Upper lobe of left lung (tissue), 6 donors: Measurements from ENCODE around the gene MGAT4B. TPM values are rescaled to one million over a fixed set of nuclear protein-coding genes. Genes with fewer than 3 reads are reported as not detected.

Experiments used
- ATAC-seq, 2 donors: fragments of 200-7000 bp; cut with Tn5 transposase; one replicate each; pipeline ENCODE4 v1.9.1; 2022; ENCODE audit warnings: mild to moderate bottlenecking in 2 of 2, moderate library complexity in 2 of 2; ENCODE audit not compliant: low FRiP score in 2 of 2
- DNase-seq, 2 donors: peaks; one replicate each; pipeline ENCODE4 v3.0.0-alpha.2; 2019 to 2020
- H3K27ac ChIP-seq, 4 donors: fragments of 200-600 bp; sonication (generic); one replicate each; pipeline ENCODE4 v1.5.1; 2016 to 2019
- H3K27me3 ChIP-seq, 4 donors: fragments of 200-600 bp; sonication (generic); one replicate each; pipeline ENCODE4 v1.5.1; 2017 to 2019
- H3K36me3 ChIP-seq, 4 donors: fragments of 200-600 bp; sonication (generic); one replicate each; pipeline ENCODE4 v1.5.1; 2016 to 2019
- H3K4me1 ChIP-seq, 4 donors: fragments of 200-600 bp; sonication (generic); one replicate each; pipeline ENCODE4 v1.5.1; 2018 to 2019
- H3K4me3 ChIP-seq, 4 donors: fragments of 200-600 bp; sonication (generic); one replicate each; pipeline ENCODE4 v1.5.1; 2017 to 2019; ENCODE audit warnings: mild to moderate bottlenecking in 2 of 4, moderate library complexity in 1 of 4
- H3K9me3 ChIP-seq, 4 donors: fragments of 200-600 bp; sonication (generic); one replicate each; pipeline ENCODE4 v1.5.1; 2018 to 2019
- EP300 ChIP-seq, 4 donors: sonication (generic); formaldehyde crosslinking; IDR thresholded peaks; one replicate each; pipeline ENCODE4 v1.5.1; 2017; ENCODE audit warnings: antibody characterized with exemption in 4 of 4, control low read depth in 2 of 4
- POLR2A ChIP-seq, 4 donors: fragments of 450-650 bp; IDR thresholded peaks; one replicate each; pipeline ENCODE4 v1.5.1; 2016 to 2017; ENCODE audit warnings: antibody characterized with exemption in 4 of 4, mild to moderate bottlenecking in 2 of 4
- POLR2AphosphoS5 ChIP-seq, 2 donors: sonication (generic); formaldehyde crosslinking; IDR thresholded peaks; one replicate each; pipeline ENCODE4 v1.5.1; 2017; ENCODE audit warnings: antibody characterized with exemption in 2 of 2
- WGBS, 2 donors: methylation state at CpG; one replicate each; pipeline ENCODE4 v1.1.5; 2017 to 2018; 5-methylcytosine and 5-hydroxymethylcytosine counted together
- total RNA-seq, 6 donors: library from RNA; depleted of rRNA in 4 of 6; stranded (reverse); fragments of >200 nt in 4 of 6; gene quantifications; one replicate each; pipeline versions ENCODE4 v1.1.0 to v1.2.1, GENCODE V29; 2016 to 2021
- TF ChIP-seq, protein P1 (sequence below), 6 experiments: fragments of 450-650 bp in 4 of 6; fragments of 200-600 bp in 2 of 6; sonication (generic) in 2 of 6; IDR thresholded peaks; one replicate each; pipeline ENCODE4 v1.5.1; 2016 to 2019; ENCODE audit warnings: antibody characterized with exemption in 6 of 6
- donor health status: DM: no; HTN: no; CAD: no; lungs with moderate emphysema.
- donor health status: DM: no; HTN: yes; CAD: no; lungs with severe emphysema.

Gene MGAT4B
- total RNA-seq, 6 donors from 2014 or later, result 107 to 266 (median 158) TPM

DNA sequence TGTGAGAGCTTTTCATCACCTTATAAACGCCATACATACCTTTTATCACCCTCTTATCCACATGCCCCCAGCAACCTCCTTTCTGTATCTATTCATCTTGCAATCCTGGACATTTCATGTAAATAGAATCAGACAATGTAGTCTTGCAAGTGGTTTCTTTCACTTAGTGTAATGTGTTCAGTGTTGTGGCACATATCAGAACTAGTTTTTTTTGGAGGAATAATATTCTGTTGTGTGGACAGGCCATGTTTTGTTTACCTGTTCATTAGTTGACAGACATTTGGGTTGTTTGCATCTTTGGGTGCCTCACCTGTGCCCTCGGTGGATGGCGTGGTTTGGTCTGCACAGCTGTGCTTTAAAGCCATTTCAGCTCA is 15.4 kb upstream of the MGAT4B start:
- peaks cover 35 to 53% (median 43%) of the 10 kb centered on the region in 4 donors for H3K36me3 ChIP-seq
- H3K27ac ChIP-seq, result peak overlapping the region; percentile 98 to 100 (median 99)
- H3K4me3 ChIP-seq, result peak overlapping the region; percentile 66 to 99 (median 86)

DNA sequence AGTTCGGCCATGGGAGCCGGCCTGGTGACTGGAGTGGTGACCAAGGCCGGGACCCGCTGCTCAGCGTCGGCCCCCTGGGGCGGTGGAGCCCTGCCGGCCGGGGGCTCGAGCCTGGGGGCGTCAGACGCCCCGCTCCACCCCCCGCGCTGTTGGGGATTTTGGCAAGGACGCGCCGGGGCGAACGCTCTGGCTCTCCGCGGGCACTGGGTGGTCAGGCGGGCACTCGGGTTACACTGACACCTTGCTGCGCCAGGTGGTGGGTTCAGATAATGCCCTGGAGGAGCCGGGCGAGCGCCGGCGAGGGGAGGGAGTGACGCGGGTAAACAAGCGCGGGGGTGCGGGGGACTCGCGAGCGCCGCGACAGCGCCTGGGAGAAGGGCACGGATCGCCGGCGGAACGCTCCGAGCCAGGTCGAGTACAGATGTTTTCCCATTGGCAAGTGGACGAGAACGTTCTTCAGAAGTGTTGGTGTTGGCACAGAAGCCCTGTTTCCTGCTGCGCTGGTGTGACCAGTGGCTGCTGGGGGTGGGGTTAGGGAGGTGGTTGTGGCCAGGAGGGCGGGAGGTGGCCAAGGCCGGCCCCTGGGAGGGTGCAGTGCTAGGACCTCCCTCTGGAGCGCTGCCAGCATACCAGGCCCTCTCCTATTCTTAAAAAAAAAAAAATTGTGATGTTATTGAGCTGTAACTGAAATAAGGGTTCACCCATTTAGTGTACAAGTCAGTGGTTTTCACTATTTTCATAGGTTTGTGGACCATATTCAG is 14.8 kb upstream of the MGAT4B start:
- Histone ChIP-seq H3K27ac (peak overlapping the region; percentile 98 to 100 (median 99)), H3K27me3 (no peaks in the 10 kb centered on the region), H3K9me3 (no peaks in the 10 kb centered on the region), H3K4me1 (peaks cover 58 to 79% (median 69%) of the 10 kb centered on the region in 4 donors), H3K36me3 (peaks cover 30 to 47% (median 37%) of the 10 kb centered on the region in 4 donors), H3K4me3 (peak overlapping the region; percentile 66 to 99 (median 86))
- 0 to 2% methylated on average over 3 to 20 of the region's 54 CpGs for WGBS, 2 donors
- peak; percentile 96 to 98 for DNase-seq
- ATAC-seq, result peak; percentile 87 to 90
- TF ChIP-seq EP300 (IDR thresholded peaks at IDR 0.05) (peak in 1 of 4 donors; percentile 71), POLR2A (IDR thresholded peaks at IDR 0.05) (peak in 3 of 4 donors; percentile 78 to 93 (median 88)), POLR2AphosphoS5 (IDR thresholded peaks at IDR 0.05) (peak; percentile 95 to 99)
- TF ChIP-seq, protein P1, sequence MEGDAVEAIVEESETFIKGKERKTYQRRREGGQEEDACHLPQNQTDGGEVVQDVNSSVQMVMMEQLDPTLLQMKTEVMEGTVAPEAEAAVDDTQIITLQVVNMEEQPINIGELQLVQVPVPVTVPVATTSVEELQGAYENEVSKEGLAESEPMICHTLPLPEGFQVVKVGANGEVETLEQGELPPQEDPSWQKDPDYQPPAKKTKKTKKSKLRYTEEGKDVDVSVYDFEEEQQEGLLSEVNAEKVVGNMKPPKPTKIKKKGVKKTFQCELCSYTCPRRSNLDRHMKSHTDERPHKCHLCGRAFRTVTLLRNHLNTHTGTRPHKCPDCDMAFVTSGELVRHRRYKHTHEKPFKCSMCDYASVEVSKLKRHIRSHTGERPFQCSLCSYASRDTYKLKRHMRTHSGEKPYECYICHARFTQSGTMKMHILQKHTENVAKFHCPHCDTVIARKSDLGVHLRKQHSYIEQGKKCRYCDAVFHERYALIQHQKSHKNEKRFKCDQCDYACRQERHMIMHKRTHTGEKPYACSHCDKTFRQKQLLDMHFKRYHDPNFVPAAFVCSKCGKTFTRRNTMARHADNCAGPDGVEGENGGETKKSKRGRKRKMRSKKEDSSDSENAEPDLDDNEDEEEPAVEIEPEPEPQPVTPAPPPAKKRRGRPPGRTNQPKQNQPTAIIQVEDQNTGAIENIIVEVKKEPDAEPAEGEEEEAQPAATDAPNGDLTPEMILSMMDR (IDR thresholded peaks at IDR 0.05), result peak in 2 of 6 experiments; percentile 30 to 47

More for the DNA sequence above, 15.4 kb upstream of the MGAT4B start:
- Histone ChIP-seq H3K27me3 (no peaks in the 10 kb centered on the region), H3K9me3 (no peaks in the 10 kb centered on the region), H3K4me1 (peaks cover 56 to 78% (median 66%) of the 10 kb centered on the region in 4 donors)
- TF ChIP-seq EP300 (IDR thresholded peaks at IDR 0.05) (no peak), POLR2A (IDR thresholded peaks at IDR 0.05) (no peak), POLR2AphosphoS5 (IDR thresholded peaks at IDR 0.05) (no peak)
- TF ChIP-seq, protein P1 (IDR thresholded peaks at IDR 0.05), result no peak
- WGBS, 2 donors, result 47 to 52% methylated on average over 3 of the region's 3 CpGs
- ATAC-seq, result no peak
- DNase-seq, result no peak

DNA sequence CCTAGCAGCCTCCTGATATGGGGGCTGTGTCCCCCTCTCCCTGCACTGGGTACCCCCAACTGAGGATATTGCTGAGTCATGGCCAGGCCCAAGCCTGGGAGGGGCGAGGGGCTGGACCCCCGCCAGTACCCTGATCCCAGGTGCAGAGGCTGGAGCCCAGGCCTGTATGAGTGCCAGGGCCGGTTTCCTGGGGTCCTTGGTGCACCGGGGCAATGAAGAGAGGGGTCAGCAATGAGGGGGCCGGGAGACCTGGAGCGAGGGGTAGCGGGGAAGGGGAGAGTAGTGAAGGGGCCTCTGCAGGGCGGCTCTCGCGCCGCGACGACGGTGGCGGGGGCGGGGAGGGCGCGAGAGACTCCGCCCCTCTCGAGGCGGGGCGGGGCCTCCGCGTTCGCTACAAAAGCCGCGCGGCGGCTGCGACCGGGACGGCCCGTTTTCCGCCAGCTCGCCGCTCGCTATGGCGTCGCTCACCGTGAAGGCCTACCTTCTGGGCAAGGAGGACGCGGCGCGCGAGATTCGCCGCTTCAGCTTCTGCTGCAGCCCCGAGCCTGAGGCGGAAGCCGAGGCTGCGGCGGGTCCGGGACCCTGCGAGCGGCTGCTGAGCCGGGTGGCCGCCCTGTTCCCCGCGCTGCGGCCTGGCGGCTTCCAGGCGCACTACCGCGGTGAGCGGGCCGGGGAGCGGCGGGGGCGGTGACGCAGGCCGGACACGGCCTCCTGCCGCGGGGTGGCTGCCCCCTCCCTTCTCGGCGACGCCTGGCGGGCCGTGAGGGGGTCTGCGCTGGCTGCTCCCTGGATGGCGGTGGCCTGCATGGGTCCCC is 14.0 kb upstream of the MGAT4B start, which contains the start of gene SQSTM1:
Gene SQSTM1, plus strand, starts transcription at position 423 of the 815 bp plus-strand sequence. Its CDS starts 32 bp downstream, at position 455.
- peaks cover 23 to 40% (median 29%) of the 10 kb centered on the region in 4 donors for H3K36me3 ChIP-seq
- TF ChIP-seq EP300 (IDR thresholded peaks at IDR 0.05) (peak in 1 of 4 donors; percentile 54), POLR2AphosphoS5 (IDR thresholded peaks at IDR 0.05) (peak; percentile 97 to 100), POLR2A (IDR thresholded peaks at IDR 0.05) (peak in 3 of 4 donors; percentile 98 to 100 (median 98))
- TF ChIP-seq, protein P1 (IDR thresholded peaks at IDR 0.05), result peak in 5 of 6 experiments; percentile 24 to 81 (median 47)
- peak; percentile 85 to 98 for DNase-seq
- H3K9me3 ChIP-seq, result no peaks in the 10 kb centered on the region
- ATAC-seq, result peak; percentile 85 to 86
- peak within 1 kb of the TSS; percentile 98 to 100 (median 99) for H3K27ac ChIP-seq
- WGBS, 2 donors, result 1% methylated on average over 52 of the region's 81 CpGs; no CpG with 5 or more reads in 1 of the 2 donors
- peaks cover 59 to 80% (median 70%) of the 10 kb centered on the region in 4 donors for H3K4me1 ChIP-seq
- peak within 1 kb of the TSS; percentile 66 to 99 (median 86) for H3K4me3 ChIP-seq
- H3K27me3 ChIP-seq, result no peaks in the 10 kb centered on the region

DNA sequence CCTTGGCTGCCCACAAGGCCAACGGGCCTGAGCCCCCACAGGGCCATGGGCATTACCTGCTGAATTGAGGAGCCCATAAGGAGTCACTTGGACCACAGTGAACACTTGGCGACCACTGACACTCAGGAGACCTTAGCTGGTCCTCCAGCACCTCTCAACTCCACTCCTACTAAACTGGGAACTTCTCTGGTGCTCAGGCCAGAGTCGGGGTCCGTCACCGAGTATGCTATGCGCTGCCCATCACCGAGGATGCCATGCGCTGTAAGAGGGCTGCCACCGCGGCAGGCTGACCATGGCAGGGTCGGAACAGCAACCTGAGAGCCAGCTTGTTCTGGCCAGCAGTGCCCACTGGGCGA is 13.4 kb upstream of the MGAT4B start:
- Histone ChIP-seq H3K4me1 (peaks cover 59 to 74% (median 69%) of the 10 kb centered on the region in 4 donors), H3K36me3 (peaks cover 18 to 34% (median 24%) of the 10 kb centered on the region in 4 donors), H3K27me3 (no peaks in the 10 kb centered on the region), H3K9me3 (no peaks in the 10 kb centered on the region), H3K4me3 (peak overlapping the region; percentile 52 to 99 (median 78)), H3K27ac (peak overlapping the region; percentile 98 to 100 (median 99))
- ATAC-seq (no peak), DNase-seq (no peak)
- TF ChIP-seq, protein P1 (IDR thresholded peaks at IDR 0.05), result no peak
- TF ChIP-seq EP300 (IDR thresholded peaks at IDR 0.05) (no peak), POLR2AphosphoS5 (IDR thresholded peaks at IDR 0.05) (no peak), POLR2A (IDR thresholded peaks at IDR 0.05) (no peak)
- WGBS, 2 donors, result 34% methylated on average over 12 of the region's 12 CpGs; no CpG with 5 or more reads in 1 of the 2 donors
